GM12872 (cell line): Measurements from ENCODE around the gene SHISAL1.
A peak's percentile ranks its signal among the peaks of the same experiment; 100 is the strongest.

Source experiments
- TF ChIP-seq, protein P1 (sequence below): IDR thresholded peaks from 3 replicates; pipeline ENCODE4 v1.5.1; 2011; ENCODE audit warnings: low read depth, mild to moderate bottlenecking, low read length, moderate library complexity; ENCODE audit not compliant: insufficient read depth

SHISAL1 gene

DNA sequence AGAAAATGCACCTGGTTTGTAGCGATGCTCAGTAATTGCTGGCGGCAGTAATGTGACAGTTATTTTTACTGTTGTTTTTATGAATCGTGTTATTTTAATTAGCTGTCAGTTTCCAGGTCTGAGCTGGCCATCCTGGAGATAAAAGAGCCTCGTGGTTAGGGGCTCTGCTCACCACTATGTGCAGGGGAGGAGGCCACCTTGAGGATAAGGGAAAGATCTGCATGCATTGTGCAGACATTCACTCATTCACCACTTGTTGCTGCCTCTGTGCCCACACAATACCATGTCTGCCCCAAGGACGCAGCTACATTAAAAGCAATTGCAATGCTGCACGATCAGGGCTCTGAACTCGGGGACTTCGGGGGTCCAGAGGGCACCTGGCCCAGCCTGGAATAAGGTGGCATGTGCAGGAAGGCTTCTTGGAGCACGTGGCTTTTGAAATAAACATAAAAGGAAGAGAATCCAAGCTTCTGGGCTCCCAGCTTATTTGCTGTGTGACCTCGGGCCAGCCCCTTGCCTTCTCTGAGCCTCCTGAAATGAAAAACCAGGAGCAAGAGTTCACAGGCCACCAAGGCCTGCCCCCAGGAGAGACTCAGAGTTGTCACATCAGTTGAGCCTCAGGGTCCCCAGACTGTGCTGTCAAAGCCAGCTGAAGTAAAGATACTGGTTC is 44.7 kb upstream of the SHISAL1 start:
- TF ChIP-seq, protein P1, sequence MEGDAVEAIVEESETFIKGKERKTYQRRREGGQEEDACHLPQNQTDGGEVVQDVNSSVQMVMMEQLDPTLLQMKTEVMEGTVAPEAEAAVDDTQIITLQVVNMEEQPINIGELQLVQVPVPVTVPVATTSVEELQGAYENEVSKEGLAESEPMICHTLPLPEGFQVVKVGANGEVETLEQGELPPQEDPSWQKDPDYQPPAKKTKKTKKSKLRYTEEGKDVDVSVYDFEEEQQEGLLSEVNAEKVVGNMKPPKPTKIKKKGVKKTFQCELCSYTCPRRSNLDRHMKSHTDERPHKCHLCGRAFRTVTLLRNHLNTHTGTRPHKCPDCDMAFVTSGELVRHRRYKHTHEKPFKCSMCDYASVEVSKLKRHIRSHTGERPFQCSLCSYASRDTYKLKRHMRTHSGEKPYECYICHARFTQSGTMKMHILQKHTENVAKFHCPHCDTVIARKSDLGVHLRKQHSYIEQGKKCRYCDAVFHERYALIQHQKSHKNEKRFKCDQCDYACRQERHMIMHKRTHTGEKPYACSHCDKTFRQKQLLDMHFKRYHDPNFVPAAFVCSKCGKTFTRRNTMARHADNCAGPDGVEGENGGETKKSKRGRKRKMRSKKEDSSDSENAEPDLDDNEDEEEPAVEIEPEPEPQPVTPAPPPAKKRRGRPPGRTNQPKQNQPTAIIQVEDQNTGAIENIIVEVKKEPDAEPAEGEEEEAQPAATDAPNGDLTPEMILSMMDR = peak; percentile 7; the same call in 1 of the 3 replicates

DNA sequence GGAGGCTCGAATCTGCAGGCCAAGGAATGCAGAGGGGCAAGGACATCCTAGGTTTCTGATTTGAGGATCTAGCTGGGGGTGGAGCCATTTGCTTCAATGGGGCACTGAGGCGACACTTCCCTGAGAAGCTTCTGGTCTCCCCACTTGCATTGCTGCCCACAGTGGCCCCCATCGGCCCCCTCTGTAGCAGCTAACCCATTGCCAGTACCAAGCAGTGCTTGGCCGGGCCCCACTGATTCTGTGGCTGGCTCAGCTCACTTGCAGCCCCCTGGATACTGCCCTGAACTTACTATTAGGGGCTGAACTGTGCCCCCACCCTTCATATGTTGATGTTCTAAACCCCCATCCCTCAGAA is 42.9 kb upstream of the SHISAL1 start:
- TF ChIP-seq, protein P1 = no peak

DNA sequence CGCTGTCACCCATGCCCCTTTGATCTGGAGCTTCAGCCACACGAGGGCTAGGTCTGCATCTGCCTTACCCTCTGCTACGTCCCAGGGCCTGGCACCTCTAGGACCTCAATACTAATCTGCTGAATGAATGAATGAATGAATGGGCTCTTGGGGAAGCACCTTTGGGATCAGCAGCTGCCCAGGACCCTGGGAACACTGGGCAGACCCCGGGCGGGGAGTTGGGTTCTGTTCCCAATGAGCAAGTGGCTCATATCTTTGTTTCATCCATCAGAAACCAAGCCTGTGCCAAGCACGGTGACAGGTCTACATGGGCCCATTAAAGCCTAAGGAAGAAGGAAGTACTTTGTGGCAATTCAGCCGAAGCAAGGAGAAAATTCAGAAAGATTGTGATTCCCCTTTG is 41.5 kb upstream of the SHISAL1 start:
- TF ChIP-seq, protein P1 = no peak

DNA sequence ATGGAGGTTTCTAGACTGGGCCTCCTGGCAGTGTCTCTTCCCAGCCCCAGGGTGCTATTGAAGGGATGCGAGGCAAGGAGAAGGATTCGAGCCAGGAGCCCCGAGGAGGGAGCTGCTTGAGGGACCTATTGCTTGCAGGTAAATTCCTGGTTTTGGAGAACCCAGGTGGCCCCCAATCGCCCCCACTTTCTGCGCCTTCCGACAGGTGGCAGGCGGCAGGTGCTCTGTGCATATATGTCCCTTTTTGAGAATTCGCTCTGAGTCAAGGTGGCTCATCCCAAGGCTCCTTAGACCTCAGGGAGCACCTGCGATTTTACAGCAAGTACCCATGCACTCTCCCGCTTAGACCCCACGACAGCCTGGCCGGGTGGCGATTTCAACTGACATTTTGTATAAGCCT is 40.3 kb upstream of the SHISAL1 start:
- TF ChIP-seq, protein P1 = no peak

DNA sequence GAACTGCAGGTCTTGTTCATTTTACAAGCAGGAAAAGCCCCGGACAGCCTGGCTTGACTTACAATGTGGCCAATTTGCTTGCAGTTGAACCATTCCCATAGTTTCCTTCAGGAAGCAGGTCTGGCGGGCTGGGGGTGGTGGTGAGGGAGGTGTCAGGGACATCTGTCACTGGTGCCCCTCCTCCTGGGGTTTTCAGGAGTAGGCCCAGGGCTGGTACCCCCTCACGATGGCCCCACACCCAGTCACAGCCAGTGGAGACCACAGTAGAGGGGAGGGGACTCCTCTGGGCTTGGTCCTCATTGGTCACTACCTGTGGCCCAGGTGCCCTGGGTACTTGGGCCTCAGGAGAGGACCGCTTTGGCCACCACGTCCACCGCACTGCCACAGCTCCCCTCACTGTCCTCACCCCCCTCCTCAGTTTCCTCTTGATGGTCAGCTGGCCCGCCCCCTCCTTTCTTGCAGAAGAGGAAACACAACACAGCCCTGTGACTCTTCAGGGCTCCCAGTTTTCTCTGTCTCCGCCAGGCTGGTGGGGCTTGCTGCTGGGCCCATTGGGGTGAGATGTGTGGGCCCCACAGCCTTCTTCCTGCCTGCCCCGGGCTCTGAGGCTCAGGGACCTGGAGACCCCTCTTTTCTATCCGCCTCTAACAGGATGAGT is 39.8 kb upstream of the SHISAL1 start:
- TF ChIP-seq, protein P1 = no peak

DNA sequence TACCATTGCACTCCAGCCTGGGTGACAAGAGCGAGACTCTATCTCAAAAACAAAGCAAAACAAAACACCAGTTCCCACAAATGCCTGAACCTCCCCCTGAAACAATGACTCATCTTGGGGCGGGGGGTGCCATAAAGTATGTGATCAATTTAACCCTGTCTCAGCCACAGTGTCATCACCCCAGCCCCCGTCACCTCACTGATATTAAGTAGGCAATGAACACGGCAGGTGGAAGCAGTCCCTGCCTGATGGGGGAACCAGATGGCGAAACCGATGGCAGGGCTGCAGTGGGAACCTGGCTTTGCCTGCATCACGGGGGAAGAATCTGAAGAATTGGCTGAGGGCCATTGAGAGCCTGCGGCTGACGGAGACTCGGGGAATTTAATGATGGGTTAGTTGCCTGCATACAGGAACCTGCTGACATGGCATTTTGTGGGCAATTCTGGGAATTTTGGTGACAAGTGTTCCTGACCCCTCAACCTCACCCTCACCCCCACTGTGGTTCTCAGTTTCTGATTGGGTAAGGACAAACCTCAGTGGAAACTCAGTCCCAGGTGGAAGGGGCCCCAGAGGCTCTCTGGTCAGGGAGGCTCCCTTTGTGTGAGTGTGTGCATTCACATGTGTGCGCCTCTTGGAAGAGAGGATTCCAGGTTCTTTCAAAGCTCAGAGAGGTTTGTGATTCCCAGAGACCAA is 39.1 kb upstream of the SHISAL1 start:
- TF ChIP-seq, protein P1 = no peak

DNA sequence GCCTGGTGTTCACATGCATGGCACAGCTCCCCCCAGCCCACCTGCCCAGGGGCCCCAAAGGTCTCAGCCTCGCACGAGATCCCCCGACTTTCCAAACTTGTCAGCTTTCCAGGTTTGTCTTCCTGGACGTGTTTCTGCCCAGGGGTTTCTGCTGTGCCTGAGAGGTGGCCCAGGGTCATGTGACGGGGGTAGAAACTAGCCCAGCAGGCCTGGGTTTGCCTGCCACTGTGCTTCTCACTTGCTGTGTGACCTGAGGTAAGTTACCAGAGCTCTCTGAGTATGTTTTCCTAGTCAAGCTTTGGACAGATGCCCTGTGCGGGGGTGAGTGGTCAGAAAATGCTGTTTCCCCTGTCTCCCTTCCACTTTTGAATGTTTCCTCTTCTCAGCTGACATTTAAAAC is 38.3 kb upstream of the SHISAL1 start:
- TF ChIP-seq, protein P1 = no peak
